GM12872 (cell line): ENCODE results near the gene ZBTB26.

Experiments
- TF ChIP-seq, protein P1 (sequence below): IDR thresholded peaks from 3 replicates; pipeline ENCODE4 v1.5.1; 2011; ENCODE audit warnings: low read depth, mild to moderate bottlenecking, low read length, moderate library complexity; ENCODE audit not compliant: insufficient read depth

ZBTB26 gene

DNA sequence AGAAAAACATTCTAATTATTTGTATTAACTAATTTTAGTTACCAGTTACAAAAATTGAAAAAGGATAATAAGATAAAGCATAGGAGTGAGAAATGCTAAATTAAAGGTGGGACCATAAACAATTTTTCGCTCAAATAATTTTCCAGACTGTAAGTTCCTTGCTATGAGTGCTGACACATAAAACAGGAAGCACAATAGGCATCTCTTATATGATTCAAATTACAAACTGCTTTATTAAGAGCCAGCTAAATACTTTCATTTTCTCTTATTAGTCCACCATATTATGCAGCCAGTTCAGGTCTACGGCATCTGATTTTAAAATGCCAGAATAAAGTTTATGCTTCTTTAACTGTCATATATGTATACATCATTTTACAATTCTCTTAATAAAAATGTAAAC lies 30.5 kb downstream of the ZBTB26 start:
- TF ChIP-seq, protein P1, sequence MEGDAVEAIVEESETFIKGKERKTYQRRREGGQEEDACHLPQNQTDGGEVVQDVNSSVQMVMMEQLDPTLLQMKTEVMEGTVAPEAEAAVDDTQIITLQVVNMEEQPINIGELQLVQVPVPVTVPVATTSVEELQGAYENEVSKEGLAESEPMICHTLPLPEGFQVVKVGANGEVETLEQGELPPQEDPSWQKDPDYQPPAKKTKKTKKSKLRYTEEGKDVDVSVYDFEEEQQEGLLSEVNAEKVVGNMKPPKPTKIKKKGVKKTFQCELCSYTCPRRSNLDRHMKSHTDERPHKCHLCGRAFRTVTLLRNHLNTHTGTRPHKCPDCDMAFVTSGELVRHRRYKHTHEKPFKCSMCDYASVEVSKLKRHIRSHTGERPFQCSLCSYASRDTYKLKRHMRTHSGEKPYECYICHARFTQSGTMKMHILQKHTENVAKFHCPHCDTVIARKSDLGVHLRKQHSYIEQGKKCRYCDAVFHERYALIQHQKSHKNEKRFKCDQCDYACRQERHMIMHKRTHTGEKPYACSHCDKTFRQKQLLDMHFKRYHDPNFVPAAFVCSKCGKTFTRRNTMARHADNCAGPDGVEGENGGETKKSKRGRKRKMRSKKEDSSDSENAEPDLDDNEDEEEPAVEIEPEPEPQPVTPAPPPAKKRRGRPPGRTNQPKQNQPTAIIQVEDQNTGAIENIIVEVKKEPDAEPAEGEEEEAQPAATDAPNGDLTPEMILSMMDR = no peak

DNA sequence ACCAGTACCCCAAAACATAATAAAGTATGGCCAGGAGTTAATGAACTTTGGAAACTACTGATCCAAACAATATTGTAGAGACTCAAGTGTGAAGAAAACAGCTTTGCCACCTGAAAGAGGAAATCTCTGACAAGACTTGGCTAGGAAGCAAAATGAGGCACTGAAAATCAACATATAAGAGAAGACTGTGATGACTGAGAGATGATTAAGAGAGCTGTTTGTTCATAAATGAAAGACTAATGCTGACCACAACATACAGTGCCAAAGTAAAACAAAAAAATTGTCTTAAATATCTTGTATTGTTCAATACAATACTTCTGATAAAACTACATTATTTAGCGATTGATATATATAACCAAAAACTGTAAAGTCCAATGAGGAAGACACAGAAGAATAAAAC lies 33.3 kb downstream of the ZBTB26 start:
- TF ChIP-seq, protein P1 = no peak

DNA sequence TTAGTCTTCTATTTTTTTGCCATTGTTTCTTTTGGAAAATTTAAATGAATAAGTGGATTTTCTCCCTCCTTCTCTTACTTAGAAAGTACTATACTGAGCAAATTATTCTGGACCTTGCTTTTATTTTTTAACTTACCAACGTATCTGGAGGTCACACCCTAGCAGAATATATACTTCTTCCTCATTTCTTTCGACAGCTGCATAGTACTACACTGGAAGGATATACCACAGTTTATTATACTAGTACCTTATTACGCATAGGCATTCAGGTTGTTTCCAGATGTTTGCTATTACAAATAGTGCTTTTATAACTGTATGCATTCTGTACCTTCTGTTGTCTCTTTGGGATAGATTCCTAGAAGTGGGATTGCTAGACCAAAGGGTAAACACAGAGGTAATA lies 42.8 kb downstream of the ZBTB26 start:
- TF ChIP-seq, protein P1 = no peak

DNA sequence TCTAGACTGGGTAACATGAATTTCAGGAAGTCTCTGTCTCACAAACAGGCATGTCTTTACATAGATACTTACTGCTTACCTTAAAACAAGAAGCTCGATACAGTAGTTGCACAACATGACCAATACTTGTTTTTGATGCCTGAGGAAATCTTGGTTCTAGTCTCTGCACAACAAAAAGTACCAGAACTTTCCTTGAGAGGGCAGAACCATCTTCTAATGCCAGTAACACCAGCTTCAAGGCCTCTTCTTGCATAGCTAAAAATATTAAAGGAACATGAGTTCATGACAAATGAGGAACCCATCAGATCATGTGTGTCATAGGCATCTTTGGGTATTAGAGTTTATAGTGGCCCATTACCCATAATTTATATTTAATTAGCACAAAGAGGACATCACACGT lies 48.2 kb downstream of the ZBTB26 start:
- TF ChIP-seq, protein P1 = no peak

DNA sequence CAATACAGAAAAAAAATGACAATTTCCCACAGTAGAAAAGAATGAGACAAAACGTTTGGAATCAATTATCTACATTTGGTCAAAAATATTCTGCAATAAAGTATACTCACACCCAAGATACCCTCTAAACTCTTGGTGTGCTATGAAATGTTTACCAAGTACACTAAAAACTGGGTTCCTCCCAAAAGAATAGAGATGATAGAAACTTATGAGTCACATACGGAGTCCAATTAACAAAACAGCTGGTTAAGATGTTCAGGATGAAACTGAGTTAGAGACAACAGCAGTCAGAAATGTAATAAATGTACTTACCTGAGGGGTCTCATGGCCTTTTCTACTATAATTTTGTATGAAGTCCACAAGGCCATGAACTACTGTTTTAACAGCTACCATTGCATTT lies 51.9 kb downstream of the ZBTB26 start:
- TF ChIP-seq, protein P1 = no peak

DNA sequence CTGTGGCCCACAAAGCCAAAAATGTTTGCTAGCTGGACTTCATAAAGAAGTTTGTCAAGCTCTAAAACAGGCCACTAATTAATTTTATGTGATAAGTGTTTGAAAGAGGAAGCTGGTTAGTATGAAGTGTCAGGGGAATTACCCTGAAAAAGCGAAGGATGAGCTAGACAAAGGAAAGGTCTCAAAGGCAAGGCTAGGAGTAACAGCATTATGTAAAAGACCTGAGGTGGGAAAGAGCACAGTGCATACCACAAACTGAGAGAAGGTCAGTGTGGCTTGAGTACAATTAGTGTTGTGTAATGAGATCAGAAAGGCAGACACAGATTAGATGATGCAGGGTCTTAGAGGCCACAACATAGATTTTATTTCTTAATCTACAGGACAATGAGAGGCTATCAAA lies 55.8 kb downstream of the ZBTB26 start:
- TF ChIP-seq, protein P1 = no peak

DNA sequence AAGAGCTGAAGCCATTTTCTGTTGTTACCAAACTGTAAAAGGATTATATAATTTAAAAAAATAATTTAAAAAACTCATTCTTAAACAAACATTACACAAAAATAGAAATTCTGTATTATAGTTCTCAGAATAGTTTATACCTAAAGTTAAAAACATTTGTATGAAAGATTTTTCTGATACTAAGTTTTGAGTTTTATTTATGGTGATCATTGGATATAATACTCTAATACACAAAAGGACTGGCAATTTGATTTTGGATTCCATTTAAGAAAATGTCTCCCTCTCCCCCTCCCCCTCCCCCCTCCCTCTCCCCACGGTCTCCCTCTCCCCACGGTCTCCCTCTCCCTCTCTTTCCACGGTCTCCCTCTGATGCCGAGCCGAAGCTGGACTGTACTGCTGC lies 65.2 kb downstream of the ZBTB26 start:
- TF ChIP-seq, protein P1 = no peak
